PC-3 (cell line): Measurements from ENCODE around the gene ANO7.
"Not testable (repeated sequence)": the region's sequence is repeated elsewhere in the genome, so short reads cannot be mapped to it uniquely, and the experiment has no call there.

Source experiments
- CTCF ChIP-seq: fragments of 300-600 bp; sonication (generic); conservative IDR thresholded peaks from 2 replicates; pipeline ENCODE4 v1.5.1; 2017; ENCODE audit warnings: antibody characterized with exemption, low read depth, mild to moderate bottlenecking, low read length
- EZH2 ChIP-seq: fragments of 300-600 bp; sonication (generic); IDR thresholded peaks from one replicate; pipeline ENCODE4 v1.6.1; 2017; ENCODE audit warnings: antibody characterized with exemption, mild to moderate bottlenecking, low read length; ENCODE audit not compliant: unreplicated experiment
- EZH2phosphoT487 ChIP-seq: fragments of 300-600 bp; sonication (generic); IDR thresholded peaks from 2 replicates; pipeline ENCODE4 v1.6.1; 2018; ENCODE audit warnings: mild to moderate bottlenecking, antibody characterized with exemption, low read length, borderline replicate concordance

- TF ChIP-seq CTCF, EZH2, EZH2phosphoT487: not testable (repeated sequence)
These were observed 8.8 kb downstream of the ANO7 start for GRCh38 chr2:241197246-241197645.
